CD8-positive, alpha-beta memory T cell (primary cell): ENCODE measurements around the gene PIP4K2B. TPM values are rescaled to one million over a fixed set of nuclear protein-coding genes. Genes with fewer than 3 reads are reported as not detected.

ENCODE experiments used
- CTCF ChIA-PET: fragments of 350-600 bp; sonication (Branson Sonifier 250); formaldehyde crosslinking; loops from one replicate; lab custom pipeline; 2021; ENCODE audit warnings: antibody characterized with exemption; lab: Charles Lee
- POLR2A ChIA-PET: fragments of 350-600 bp; sonication (Branson Sonifier 250); formaldehyde crosslinking; loops from one replicate; lab custom pipeline; 2021; ENCODE audit warnings: antibody characterized with exemption; lab: Charles Lee
- DNase-seq, 5 donors: peaks; one replicate each; pipeline versions ENCODE4 v3.0.0 to v3.0.0-alpha.2; 2020 to 2022; ENCODE audit warnings: mixed read lengths in 1 of 5
- H3K27ac ChIP-seq: one replicate; pipeline ENCODE4 v1.7.0; 2013; ENCODE audit warnings: low read depth, mild to moderate bottlenecking, low read length, moderate library complexity
- H3K27me3 ChIP-seq: 2 replicates; pipeline ENCODE4 v1.7.0; 2013; ENCODE audit warnings: low read length, mild to moderate bottlenecking; ENCODE audit not compliant: insufficient read depth, poor library complexity, severe bottlenecking
- H3K36me3 ChIP-seq: 2 replicates; pipeline ENCODE4 v1.7.0; 2013; ENCODE audit warnings: mild to moderate bottlenecking, low read length, moderate library complexity; ENCODE audit not compliant: insufficient read depth
- H3K4me1 ChIP-seq: 2 replicates; pipeline ENCODE4 v1.7.0; 2013; ENCODE audit warnings: mild to moderate bottlenecking, low read length, moderate library complexity; ENCODE audit not compliant: insufficient read depth
- H3K4me3 ChIP-seq: 2 replicates; pipeline ENCODE4 v1.7.0; 2013; ENCODE audit warnings: mild to moderate bottlenecking, low read length
- H3K9me3 ChIP-seq: 2 replicates; pipeline ENCODE4 v1.7.0; 2013; ENCODE audit warnings: mild to moderate bottlenecking, low read length
- H3K27ac Mint-ChIP-seq, 8 donors: one replicate each; pipeline ENCODE4 v1.8.0; 2020 to 2021; ENCODE audit warnings: mixed read lengths in 8 of 8, mild to moderate bottlenecking in 6 of 8, inconsistent platforms in 3 of 8, moderate library complexity in 3 of 8
- H3K27me3 Mint-ChIP-seq, 2 donors: one replicate each; pipeline ENCODE4 v1.8.0; 2020 to 2021; ENCODE audit warnings: mixed read lengths in 2 of 2, mild to moderate bottlenecking in 1 of 2, moderate library complexity in 1 of 2
- H3K36me3 Mint-ChIP-seq, 3 donors: one replicate each; pipeline ENCODE4 v1.8.0; 2020 to 2021; ENCODE audit warnings: mixed read lengths in 3 of 3, inconsistent platforms in 1 of 3, mild to moderate bottlenecking in 1 of 3
- H3K4me1 Mint-ChIP-seq, 3 donors: one replicate each; pipeline ENCODE4 v1.8.0; 2020 to 2021; ENCODE audit warnings: mixed read lengths in 3 of 3, inconsistent platforms in 1 of 3, mild to moderate bottlenecking in 1 of 3
- H3K4me3 Mint-ChIP-seq, 7 donors: one replicate each; pipeline ENCODE4 v1.8.0; 2020 to 2021; ENCODE audit warnings: mixed read lengths in 7 of 7, mild to moderate bottlenecking in 6 of 7, moderate library complexity in 4 of 7, inconsistent platforms in 2 of 7
- H3K9me3 Mint-ChIP-seq, 5 donors: one replicate each; pipeline ENCODE4 v1.8.0; 2020 to 2022; ENCODE audit warnings: mixed read lengths in 5 of 5, mild to moderate bottlenecking in 3 of 5, moderate library complexity in 2 of 5, inconsistent platforms in 1 of 5
- polyA plus RNA-seq: library from polyadenylated mRNA; unstranded; fragments of 300-500 nt; fragmentation: Illumina TruSeq; gene quantifications from one replicate; pipeline ENCODE4 v1.2.3, GENCODE V29; 2021
- total RNA-seq, 2 experiments: library from RNA; stranded (reverse); gene quantifications; one replicate each; pipeline ENCODE4 v1.2.3, GENCODE V29; 2021

Gene PIP4K2B
- total and polyA plus RNA-seq, 3 experiments from 2014 or later, result 17.4 to 44.6 (median 43.4) TPM

DNA sequence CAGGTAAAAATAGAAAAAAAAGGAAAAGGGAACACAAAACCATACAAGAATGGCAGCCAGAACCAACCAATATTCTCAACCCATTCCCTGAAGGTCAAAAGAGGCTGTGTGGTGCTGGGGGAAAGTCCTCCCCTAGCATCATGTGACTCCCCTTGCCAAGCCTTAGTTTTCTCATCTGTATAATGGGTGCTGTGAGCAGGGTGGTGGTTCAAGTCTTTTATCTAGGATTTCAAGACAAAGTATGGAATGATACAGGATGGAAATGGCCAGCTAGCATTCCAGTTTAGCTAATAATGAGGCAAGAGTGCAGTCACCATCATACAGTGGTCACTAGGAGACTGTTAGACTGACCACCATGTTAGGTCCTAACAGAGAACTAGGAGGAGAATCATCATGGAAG, 26.1 kb downstream of the PIP4K2B start:
- Mint-ChIP-seq H3K36me3 (peaks cover 0 to 87% (median 24%) of the 10 kb centered on the region in 3 donors), H3K27ac (peak overlapping the region in 5 of 8 donors; percentile 11 to 93 (median 24)), H3K4me3 (no peak overlapping the region), H3K27me3 (no peaks in the 10 kb centered on the region), H3K4me1 (peaks cover 0 to 2% (median 0%) of the 10 kb centered on the region in 3 donors), H3K9me3 (no peaks in the 10 kb centered on the region)
- no peak for DNase-seq
- Histone ChIP-seq H3K36me3 (peaks cover 64% of the 10 kb centered on the region), H3K27ac (no peak overlapping the region), H3K9me3 (no peaks in the 10 kb centered on the region), H3K27me3 (no peaks in the 10 kb centered on the region), H3K4me3 (no peak overlapping the region), H3K4me1 (no peaks in the 10 kb centered on the region)
- POLR2A ChIA-PET, result no interaction called here
- CTCF ChIA-PET, result no interaction called here

DNA sequence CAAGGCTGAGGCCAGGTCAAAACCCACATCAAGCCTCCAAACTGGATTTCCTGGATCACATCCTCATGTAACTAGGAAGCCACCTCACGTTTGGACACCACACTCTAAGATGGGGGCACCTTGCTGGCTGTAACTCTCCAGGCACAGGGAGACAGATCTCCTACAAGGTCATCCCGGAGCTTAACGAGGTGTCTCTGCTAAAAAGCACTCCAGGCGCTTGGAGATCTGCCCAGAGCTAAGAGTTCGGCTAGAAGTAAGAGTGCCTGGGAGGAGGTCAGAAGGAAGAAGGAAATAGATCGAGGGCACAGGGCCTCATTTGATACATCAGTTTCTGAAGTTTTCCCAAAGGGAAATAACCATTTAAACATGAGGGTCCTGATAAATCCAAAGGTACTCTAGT, 30.9 kb downstream of the PIP4K2B start:
- CTCF ChIA-PET, result no interaction called here
- Mint-ChIP-seq H3K27ac (peak overlapping the region in 2 of 8 donors; percentile 29 to 77), H3K36me3 (peaks cover 0 to 96% (median 20%) of the 10 kb centered on the region in 3 donors), H3K4me3 (no peak overlapping the region), H3K27me3 (no peaks in the 10 kb centered on the region), H3K4me1 (peaks cover 0 to 5% (median 2%) of the 10 kb centered on the region in 3 donors), H3K9me3 (no peaks in the 10 kb centered on the region)
- no peak for DNase-seq
- Histone ChIP-seq H3K36me3 (peaks cover 57% of the 10 kb centered on the region), H3K4me1 (no peaks in the 10 kb centered on the region), H3K4me3 (no peak overlapping the region), H3K27me3 (no peaks in the 10 kb centered on the region), H3K9me3 (no peaks in the 10 kb centered on the region), H3K27ac (no peak overlapping the region)
- POLR2A ChIA-PET, result interaction anchor here (0.6 kb wide), 1 partner anchor 192 kb away, joined by 8 read pairs; no protein-coding TSS in a partner anchor

DNA sequence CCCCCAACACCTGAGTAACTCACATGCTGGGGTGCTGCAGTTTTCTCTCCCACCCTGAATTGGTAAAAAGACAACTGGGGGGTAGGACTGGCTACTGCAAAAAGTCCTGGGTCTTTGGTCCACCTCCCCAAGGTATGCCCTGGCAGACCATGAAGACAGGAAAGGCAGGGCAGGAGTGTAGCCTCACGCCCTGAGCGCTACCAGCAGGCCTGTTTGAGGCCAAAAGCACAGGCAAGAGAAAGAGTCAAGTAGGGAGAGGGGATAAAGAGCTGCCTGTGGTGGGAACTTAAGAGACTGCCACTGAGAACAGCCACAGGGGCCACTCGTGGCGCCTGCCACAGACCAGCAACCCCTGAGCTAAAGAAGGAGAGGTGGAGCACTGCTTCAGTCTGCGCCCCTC, 33.0 kb downstream of the PIP4K2B start:
- Histone ChIP-seq H3K36me3 (peaks cover 55% of the 10 kb centered on the region), H3K4me1 (peaks cover 6% of the 10 kb centered on the region), H3K4me3 (no peak overlapping the region), H3K27me3 (no peaks in the 10 kb centered on the region), H3K27ac (no peak overlapping the region), H3K9me3 (no peaks in the 10 kb centered on the region)
- no peak for DNase-seq
- ChIA-PET POLR2A (no interaction called here), CTCF (no interaction called here)
- no peaks in the 10 kb centered on the region for H3K27me3 Mint-ChIP-seq
- H3K27ac Mint-ChIP-seq, result peak overlapping the region in 2 of 8 donors; percentile 25 to 80
- H3K4me3 Mint-ChIP-seq, result peak overlapping the region in 1 of 7 donors; percentile 70
- H3K9me3 Mint-ChIP-seq, result no peaks in the 10 kb centered on the region
- peaks cover 0 to 95% (median 14%) of the 10 kb centered on the region in 3 donors for H3K36me3 Mint-ChIP-seq
- H3K4me1 Mint-ChIP-seq, result peaks cover 3 to 11% (median 7%) of the 10 kb centered on the region in 3 donors

DNA sequence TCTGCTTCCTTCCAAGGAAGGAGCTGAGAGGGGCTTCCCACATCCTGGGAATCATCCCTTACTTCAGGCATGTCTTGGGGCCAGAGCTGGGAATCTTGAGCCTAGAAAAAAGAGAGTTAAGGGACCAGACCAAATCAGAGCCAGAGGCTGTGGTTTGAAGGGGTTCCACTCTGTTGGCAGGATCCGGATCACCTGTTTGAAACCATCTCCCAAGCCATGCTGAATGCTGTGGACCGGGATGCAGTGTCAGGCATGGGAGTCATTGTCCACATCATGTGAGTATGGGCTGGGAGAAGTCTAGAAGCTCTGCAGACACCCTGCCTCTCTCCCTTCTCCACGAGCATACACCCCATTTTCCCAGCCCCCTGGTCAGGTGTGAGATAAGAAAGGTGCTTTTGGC, 37.1 kb downstream of the PIP4K2B start:
- Mint-ChIP-seq H3K27ac (peak overlapping the region in 4 of 8 donors; percentile 23 to 86 (median 70)), H3K27me3 (no peaks in the 10 kb centered on the region), H3K4me3 (no peak overlapping the region), H3K9me3 (no peaks in the 10 kb centered on the region), H3K4me1 (peaks cover 11 to 15% (median 14%) of the 10 kb centered on the region in 3 donors), H3K36me3 (peaks cover 0 to 86% (median 9%) of the 10 kb centered on the region in 3 donors)
- no peak overlapping the region for H3K4me3 ChIP-seq
- H3K4me1 ChIP-seq, result peaks cover 7% of the 10 kb centered on the region
- ChIA-PET POLR2A (no interaction called here), CTCF (interaction anchor here (0.6 kb wide), 2 partner anchors 11 to 1247 kb away, joined by 3 read pairs; no protein-coding TSS in a partner anchor)
- H3K27me3 ChIP-seq, result no peaks in the 10 kb centered on the region
- peaks cover 48% of the 10 kb centered on the region for H3K36me3 ChIP-seq
- H3K27ac ChIP-seq, result no peak overlapping the region
- DNase-seq, result no peak
- no peaks in the 10 kb centered on the region for H3K9me3 ChIP-seq

DNA sequence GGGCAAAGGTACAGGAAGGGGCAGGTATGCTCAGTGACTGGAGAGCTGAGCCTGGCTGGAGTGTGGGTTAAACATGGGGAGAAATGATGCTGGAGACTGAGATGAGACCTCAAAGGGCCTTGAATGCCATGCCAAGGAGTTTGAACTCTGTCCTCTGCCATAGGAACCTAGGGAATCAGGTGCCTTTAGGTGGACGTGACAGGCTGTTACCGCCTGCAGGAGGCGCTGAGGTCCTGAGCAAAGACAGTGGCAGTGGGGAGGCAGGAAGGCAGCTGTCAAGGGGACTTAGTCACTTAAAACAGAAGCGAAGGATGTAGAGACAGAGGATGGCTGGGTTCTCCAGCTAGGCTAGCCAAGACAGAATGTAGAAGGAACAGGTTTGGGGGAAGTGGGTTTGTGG, 37.7 kb downstream of the PIP4K2B start:
- H3K4me1 ChIP-seq, result peaks cover 7% of the 10 kb centered on the region
- H3K27ac ChIP-seq, result no peak overlapping the region

DNA sequence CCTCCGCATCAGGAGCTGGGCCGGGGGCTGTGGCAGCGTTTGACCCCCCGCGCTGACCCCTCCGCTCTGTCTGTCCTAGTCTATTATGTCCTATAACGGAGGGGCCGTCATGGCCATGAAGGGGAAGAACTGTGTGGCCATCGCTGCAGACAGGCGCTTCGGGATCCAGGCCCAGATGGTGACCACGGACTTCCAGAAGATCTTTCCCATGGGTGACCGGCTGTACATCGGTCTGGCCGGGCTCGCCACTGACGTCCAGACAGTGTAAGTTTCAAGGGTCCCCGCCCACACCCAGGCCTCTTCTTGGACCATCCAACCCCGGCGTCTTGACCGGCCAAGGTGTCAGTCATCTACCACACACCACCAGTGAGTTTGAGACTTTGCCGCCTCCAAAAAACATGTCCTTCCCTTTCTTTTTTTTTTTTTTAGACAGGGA, 46.3 kb downstream of the PIP4K2B start:
- H3K27me3 ChIP-seq, result peaks cover 25% of the 10 kb centered on the region
- H3K4me1 ChIP-seq, result peaks cover 51% of the 10 kb centered on the region

More for the DNA sequence above, 37.7 kb downstream of the PIP4K2B start:
- Histone ChIP-seq H3K9me3 (no peaks in the 10 kb centered on the region), H3K27me3 (no peaks in the 10 kb centered on the region), H3K36me3 (peaks cover 48% of the 10 kb centered on the region), H3K4me3 (no peak overlapping the region)
- Mint-ChIP-seq H3K27ac (peak overlapping the region in 6 of 8 donors; percentile 8 to 86 (median 74)), H3K9me3 (no peaks in the 10 kb centered on the region), H3K27me3 (no peaks in the 10 kb centered on the region), H3K4me1 (peaks cover 11 to 14% (median 13%) of the 10 kb centered on the region in 3 donors), H3K4me3 (no peak overlapping the region), H3K36me3 (peaks cover 0 to 83% (median 8%) of the 10 kb centered on the region in 3 donors)
- ChIA-PET CTCF (interaction anchor here (0.6 to 1.2 kb wide), 3 partner anchors 140 to 1248 kb away, joined by 3 read pairs; no protein-coding TSS in a partner anchor), POLR2A (no interaction called here)
- no peak for DNase-seq

DNA sequence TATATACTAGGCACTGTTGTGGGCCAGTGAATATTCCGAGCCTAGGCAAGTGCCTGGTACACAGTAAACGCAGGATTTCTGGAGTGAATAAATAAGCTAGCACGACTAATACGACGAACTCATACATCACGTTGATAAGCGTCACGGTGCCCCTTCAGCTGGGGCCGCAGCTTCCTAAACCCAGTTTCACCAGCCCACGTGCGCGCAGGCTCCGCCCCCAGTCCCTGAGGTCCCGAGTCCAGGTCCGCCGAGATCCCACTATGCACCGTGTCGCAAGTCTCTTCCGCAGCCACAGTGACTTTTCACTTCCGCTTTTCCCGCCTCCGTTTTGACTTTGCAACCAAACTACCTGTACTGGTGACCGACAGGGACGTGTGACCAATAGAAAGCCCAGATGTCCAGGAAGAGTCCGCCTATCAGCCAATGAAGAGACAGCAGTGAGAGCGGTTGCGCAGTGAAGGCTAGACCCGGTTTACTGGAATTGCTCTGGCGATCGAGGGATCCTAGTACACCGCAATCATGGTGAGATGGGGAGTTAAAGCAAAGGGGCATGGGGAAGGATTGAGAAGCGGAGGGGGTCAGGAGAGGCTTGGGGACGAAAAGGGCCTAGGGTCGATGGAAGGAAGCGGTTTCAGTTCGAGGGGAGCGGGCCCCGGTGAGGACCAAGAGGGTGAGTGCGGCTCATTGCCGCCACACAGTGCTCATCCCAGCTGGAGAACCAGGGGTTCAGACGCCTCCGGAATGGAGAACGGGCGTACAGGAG, 46.9 kb downstream of the PIP4K2B start, which contains the start of gene PSMB3:
PSMB3 (plus strand) TSS at position 434 of the 763 bp plus-strand sequence; CDS start at position 520, 86 bp downstream.
- POLR2A ChIA-PET, result interaction anchor here (0.5 to 2.3 kb wide), 9 partner anchors 9 to 194 kb away, joined by 3 to 10 read pairs (median 4); partner anchors contain the start of gene MLLT6
- Mint-ChIP-seq H3K27me3 (peaks cover 24 to 29% of the 10 kb centered on the region in 2 donors), H3K4me1 (peaks cover 46 to 72% (median 52%) of the 10 kb centered on the region in 3 donors)

More for the DNA sequence above, 46.3 kb downstream of the PIP4K2B start:
- Mint-ChIP-seq H3K9me3 (peaks cover 0 to 3% (median 0%) of the 10 kb centered on the region in 5 donors), H3K36me3 (peaks cover 3 to 43% (median 7%) of the 10 kb centered on the region in 3 donors), H3K4me1 (peaks cover 43 to 68% (median 52%) of the 10 kb centered on the region in 3 donors), H3K4me3 (peak overlapping the region; percentile 88 to 100 (median 98)), H3K27me3 (peaks cover 21 to 27% of the 10 kb centered on the region in 2 donors), H3K27ac (peak overlapping the region; percentile 27 to 99 (median 97))
- ChIA-PET CTCF (interaction anchor here (1.2 kb wide), 1 partner anchor 400 kb away, joined by 3 read pairs; no protein-coding TSS in a partner anchor), POLR2A (interaction anchor here (1.2 kb wide), 1 partner anchor 121 kb away, joined by 4 read pairs; no protein-coding TSS in a partner anchor)
- Histone ChIP-seq H3K9me3 (no peaks in the 10 kb centered on the region), H3K27ac (peak overlapping the region; percentile 91), H3K36me3 (peaks cover 20% of the 10 kb centered on the region), H3K4me3 (peak overlapping the region; percentile 98)
- no peak for DNase-seq

More for the DNA sequence above, 46.9 kb downstream of the PIP4K2B start, which contains the start of gene PSMB3:
- H3K27ac ChIP-seq, result peak within 1 kb of the TSS; percentile 91
- peak within 1 kb of the TSS; percentile 89 to 99 (median 97) for H3K27ac Mint-ChIP-seq
- DNase-seq, result peak; percentile 91 to 97 (median 96)
- peaks cover 17% of the 10 kb centered on the region for H3K36me3 ChIP-seq
- peak within 1 kb of the TSS; percentile 88 to 100 (median 98) for H3K4me3 Mint-ChIP-seq
- peaks cover 55% of the 10 kb centered on the region for H3K4me1 ChIP-seq
- H3K4me3 ChIP-seq, result peak within 1 kb of the TSS; percentile 98
- CTCF ChIA-PET, result interaction anchor here (0.7 to 2.5 kb wide), 5 partner anchors 17 to 400 kb away, joined by 3 to 15 read pairs (median 3); partner anchors contain the start of gene EPOP
- H3K27me3 ChIP-seq, result peaks cover 29% of the 10 kb centered on the region
- peaks cover 3 to 39% (median 7%) of the 10 kb centered on the region in 3 donors for H3K36me3 Mint-ChIP-seq
- H3K9me3 ChIP-seq, result no peaks in the 10 kb centered on the region
- peaks cover 0 to 3% (median 0%) of the 10 kb centered on the region in 5 donors for H3K9me3 Mint-ChIP-seq
